ENCODE results near the gene OPTC. TPM values are rescaled to one million over a fixed set of nuclear protein-coding genes. Genes with fewer than 3 reads are reported as not detected.
A peak's percentile ranks its signal among the peaks of the same experiment; 100 is the strongest.

The OPTC gene
- total and polyA plus RNA-seq, 7 donors, result not detected

GRCh38 chr1:203491664-203492063 is 2.3 kb upstream of the OPTC start:
- H3K4me3 ChIP-seq, result no peak overlapping the region
- peaks cover 0 to 31% (median 21%) of the 10 kb centered on the region in 4 donors for H3K4me1 ChIP-seq
- no peaks in the 10 kb centered on the region for H3K27me3 ChIP-seq
- intact Hi-C loops (cut with DNase I), result no loop called here
- peak in 2 of 4 donors; percentile 60 to 61 for TF ChIP-seq POLR2AphosphoS5 (IDR thresholded peaks at IDR 0.05)
- no peak for TF ChIP-seq POLR2A (IDR thresholded peaks at IDR 0.05)
- peak overlapping the region in 1 of 4 donors; percentile 1 for H3K27ac ChIP-seq
- whole genome bisulfite sequencing, 2 donors, result 88 to 89% methylated on average over 9 of the region's 9 CpGs
- peaks cover 4 to 22% (median 9%) of the 10 kb centered on the region in 4 donors for H3K36me3 ChIP-seq
- DNase-seq, result no peak
- no peaks in the 10 kb centered on the region for H3K9me3 ChIP-seq

DNA sequence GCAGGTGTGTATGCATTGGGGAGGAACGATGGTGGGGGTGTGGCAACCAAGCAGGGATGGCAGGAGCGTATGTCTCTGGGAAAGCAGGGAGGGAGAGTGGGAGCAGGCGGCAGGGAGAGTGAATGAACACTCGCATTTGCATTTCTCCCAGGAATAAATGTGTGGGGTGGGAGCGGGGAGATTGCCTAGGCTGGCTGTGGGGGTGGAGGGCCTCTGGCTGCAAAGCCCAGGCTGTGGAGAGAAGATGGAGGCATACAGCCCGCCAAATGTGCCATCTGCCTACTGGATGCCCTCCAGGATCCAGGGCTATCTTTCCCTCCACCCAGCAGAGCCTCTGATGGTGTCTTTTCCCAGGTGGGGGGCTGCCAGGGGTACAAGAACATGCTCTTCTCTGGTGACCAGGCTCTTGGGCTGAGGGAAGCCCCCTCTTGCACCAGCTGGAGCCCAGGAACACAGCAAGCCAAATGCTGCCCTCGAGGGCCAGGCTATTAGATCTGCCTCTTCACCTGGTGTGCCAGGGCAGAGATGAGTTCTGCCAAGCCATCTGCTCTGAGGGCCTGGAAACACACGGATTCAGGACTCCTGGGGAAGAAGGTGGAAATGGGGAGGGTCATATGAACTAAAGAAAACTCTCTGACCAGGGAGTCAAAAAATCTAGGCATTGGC is 1.7 kb upstream of the OPTC start:
- peaks cover 0 to 25% (median 16%) of the 10 kb centered on the region in 4 donors for H3K4me1 ChIP-seq
- no peak for DNase-seq
- 51 to 69% methylated on average over 8 of the region's 8 CpGs for WGBS, 2 donors
- TF ChIP-seq EP300 (IDR thresholded peaks at IDR 0.05) (no peak), POLR2AphosphoS5 (IDR thresholded peaks at IDR 0.05) (peak in 2 of 4 donors; percentile 1)
- peaks cover 0 to 16% (median 7%) of the 10 kb centered on the region in 4 donors for H3K36me3 ChIP-seq
- no peak overlapping the region for H3K4me3 ChIP-seq
- intact Hi-C loops (cut with DNase I), result no loop called here
- no peaks in the 10 kb centered on the region for H3K9me3 ChIP-seq
- H3K27ac ChIP-seq, result no peak overlapping the region
- H3K27me3 ChIP-seq, result no peaks in the 10 kb centered on the region

DNA sequence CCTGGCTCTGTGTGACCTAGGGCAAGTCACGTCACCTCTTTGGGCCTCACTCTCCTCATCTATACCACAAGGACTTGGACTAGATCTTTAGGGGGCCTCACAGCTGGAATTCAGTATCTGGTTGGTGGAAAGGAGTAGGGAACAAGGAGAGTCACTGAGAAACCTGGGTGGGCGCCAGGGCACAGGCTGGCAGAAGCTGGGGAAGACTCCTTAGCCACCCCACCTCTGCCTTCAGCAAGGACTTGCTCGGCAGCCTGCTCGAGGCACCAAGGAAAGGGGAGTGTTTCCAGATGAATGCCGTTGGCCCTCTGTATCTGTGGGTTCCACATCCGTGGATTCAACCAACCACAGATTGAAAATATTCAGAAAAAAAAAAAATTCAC is 1.2 kb upstream of the OPTC start:
- peak; percentile 76 for DNase-seq
- H3K27me3 ChIP-seq, result no peaks in the 10 kb centered on the region
- TF ChIP-seq, protein P1, sequence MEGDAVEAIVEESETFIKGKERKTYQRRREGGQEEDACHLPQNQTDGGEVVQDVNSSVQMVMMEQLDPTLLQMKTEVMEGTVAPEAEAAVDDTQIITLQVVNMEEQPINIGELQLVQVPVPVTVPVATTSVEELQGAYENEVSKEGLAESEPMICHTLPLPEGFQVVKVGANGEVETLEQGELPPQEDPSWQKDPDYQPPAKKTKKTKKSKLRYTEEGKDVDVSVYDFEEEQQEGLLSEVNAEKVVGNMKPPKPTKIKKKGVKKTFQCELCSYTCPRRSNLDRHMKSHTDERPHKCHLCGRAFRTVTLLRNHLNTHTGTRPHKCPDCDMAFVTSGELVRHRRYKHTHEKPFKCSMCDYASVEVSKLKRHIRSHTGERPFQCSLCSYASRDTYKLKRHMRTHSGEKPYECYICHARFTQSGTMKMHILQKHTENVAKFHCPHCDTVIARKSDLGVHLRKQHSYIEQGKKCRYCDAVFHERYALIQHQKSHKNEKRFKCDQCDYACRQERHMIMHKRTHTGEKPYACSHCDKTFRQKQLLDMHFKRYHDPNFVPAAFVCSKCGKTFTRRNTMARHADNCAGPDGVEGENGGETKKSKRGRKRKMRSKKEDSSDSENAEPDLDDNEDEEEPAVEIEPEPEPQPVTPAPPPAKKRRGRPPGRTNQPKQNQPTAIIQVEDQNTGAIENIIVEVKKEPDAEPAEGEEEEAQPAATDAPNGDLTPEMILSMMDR (IDR thresholded peaks at IDR 0.05), result no peak
- TF ChIP-seq POLR2AphosphoS5 (IDR thresholded peaks at IDR 0.05) (peak in 1 of 4 donors; percentile 28), POLR2A (IDR thresholded peaks at IDR 0.05) (no peak), EP300 (IDR thresholded peaks at IDR 0.05) (no peak)
- intact Hi-C loops (cut with DNase I), result no loop called here
- no peaks in the 10 kb centered on the region for H3K9me3 ChIP-seq
- H3K4me3 ChIP-seq, result no peak overlapping the region
- peaks cover 0 to 16% (median 7%) of the 10 kb centered on the region in 4 donors for H3K36me3 ChIP-seq
- H3K4me1 ChIP-seq, result peaks cover 0 to 20% (median 11%) of the 10 kb centered on the region in 4 donors
- no peak overlapping the region for H3K27ac ChIP-seq
- WGBS, 2 donors, result 86 to 92% methylated on average over 6 of the region's 6 CpGs

GRCh38 chr1:203495845-203496244 is 1.9 kb downstream of the OPTC start:
- TF ChIP-seq POLR2A (IDR thresholded peaks at IDR 0.05) (no peak), POLR2AphosphoS5 (IDR thresholded peaks at IDR 0.05) (no peak), EP300 (IDR thresholded peaks at IDR 0.05) (no peak)
- TF ChIP-seq, protein P1 (IDR thresholded peaks at IDR 0.05), result no peak
- Histone ChIP-seq H3K4me1 (peaks cover 0 to 10% (median 2%) of the 10 kb centered on the region in 4 donors), H3K27ac (no peak overlapping the region), H3K36me3 (no peaks in the 10 kb centered on the region), H3K27me3 (no peaks in the 10 kb centered on the region), H3K4me3 (no peak overlapping the region), H3K9me3 (no peaks in the 10 kb centered on the region)
- intact Hi-C loops (cut with DNase I), result no loop called here
- 79 to 83% methylated on average over 7 of the region's 7 CpGs for WGBS, 2 donors
- no peak for DNase-seq

GRCh38 chr1:203497269-203497777 is 3.4 kb downstream of the OPTC start:
- 48 to 87% methylated on average over 5 of the region's 5 CpGs for WGBS, 2 donors

More at GRCh38 chr1:203497269-203497777, 3.4 kb downstream of the OPTC start:
- intact Hi-C loops (cut with DNase I), result no loop called here
- H3K4me3 ChIP-seq, result no peak overlapping the region
- TF ChIP-seq EP300 (IDR thresholded peaks at IDR 0.05), result no peak
- TF ChIP-seq, protein P1 (IDR thresholded peaks at IDR 0.05), result no peak
- TF ChIP-seq POLR2A (IDR thresholded peaks at IDR 0.05), result no peak
- no peak for TF ChIP-seq POLR2AphosphoS5 (IDR thresholded peaks at IDR 0.05)
- H3K36me3 ChIP-seq, result no peaks in the 10 kb centered on the region
- no peak overlapping the region for H3K27ac ChIP-seq
- DNase-seq, result no peak
- H3K9me3 ChIP-seq, result no peaks in the 10 kb centered on the region
- no peaks in the 10 kb centered on the region for H3K27me3 ChIP-seq
- H3K4me1 ChIP-seq, result peaks cover 3 to 14% (median 11%) of the 10 kb centered on the region in 4 donors

All from sigmoid colon (tissue), 7 donors.